Glutamatergic neuron (in vitro differentiated cells): ENCODE measurements around the gene NCAPD3. TPM values are rescaled to one million over a fixed set of nuclear protein-coding genes. Genes with fewer than 3 reads are reported as not detected.

Source experiments
- DNase-seq: peaks from one replicate; pipeline ENCODE4 v3.0.0; 2022
- H3K27ac Mint-ChIP-seq: one replicate; pipeline ENCODE4 v1.8.0; 2020; ENCODE audit warnings: mild to moderate bottlenecking, mixed read lengths, inconsistent platforms; ENCODE audit not compliant: unreplicated experiment
- H3K27me3 Mint-ChIP-seq: one replicate; pipeline ENCODE4 v1.8.0; 2020; ENCODE audit warnings: mild to moderate bottlenecking, moderate library complexity, mixed read lengths, inconsistent platforms; ENCODE audit not compliant: unreplicated experiment
- H3K36me3 Mint-ChIP-seq: one replicate; pipeline ENCODE4 v1.8.0; 2020; ENCODE audit warnings: mild to moderate bottlenecking, mixed read lengths, inconsistent platforms; ENCODE audit not compliant: unreplicated experiment
- H3K4me1 Mint-ChIP-seq: one replicate; pipeline ENCODE4 v1.8.0; 2020; ENCODE audit warnings: mild to moderate bottlenecking, low read depth, mixed read lengths, inconsistent platforms; ENCODE audit not compliant: unreplicated experiment
- H3K4me3 Mint-ChIP-seq: one replicate; pipeline ENCODE4 v1.8.0; 2020; ENCODE audit warnings: mild to moderate bottlenecking, mixed read lengths, inconsistent platforms; ENCODE audit not compliant: unreplicated experiment
- H3K9me3 Mint-ChIP-seq: one replicate; pipeline ENCODE4 v1.8.0; 2020; ENCODE audit warnings: mild to moderate bottlenecking, moderate library complexity, mixed read lengths, inconsistent platforms; ENCODE audit not compliant: unreplicated experiment
- long read RNA-seq: library from polyadenylated mRNA; unstranded; transcript quantifications from one replicate; pipeline ENCODE4 v2.0.0, GENCODE V29; 2020; ENCODE audit not compliant: unreplicated experiment
- total RNA-seq: library from RNA; stranded (reverse); fragmentation: NEBNext Ultra II Directional; extraction: Animal tissue kit (Norgen Biotek cat#: 25700); gene quantifications from one replicate; pipeline ENCODE4 v1.2.1, GENCODE V29; 2021; ENCODE audit not compliant: unreplicated experiment
- TF ChIP-seq, protein P1 (sequence below): fragments of 200-600 bp; sonication (generic); IDR thresholded peaks from one replicate; pipeline ENCODE4 v1.5.0; 2021; ENCODE audit not compliant: partially characterized antibody, unreplicated experiment

Gene NCAPD3
- total RNA-seq = 20.3 TPM
- long read RNA-seq, partial matches to known transcripts = 2 of 4 reads
- long read RNA-seq, other reads (novel, unspliced or antisense) = 2 of 4 reads

DNA sequence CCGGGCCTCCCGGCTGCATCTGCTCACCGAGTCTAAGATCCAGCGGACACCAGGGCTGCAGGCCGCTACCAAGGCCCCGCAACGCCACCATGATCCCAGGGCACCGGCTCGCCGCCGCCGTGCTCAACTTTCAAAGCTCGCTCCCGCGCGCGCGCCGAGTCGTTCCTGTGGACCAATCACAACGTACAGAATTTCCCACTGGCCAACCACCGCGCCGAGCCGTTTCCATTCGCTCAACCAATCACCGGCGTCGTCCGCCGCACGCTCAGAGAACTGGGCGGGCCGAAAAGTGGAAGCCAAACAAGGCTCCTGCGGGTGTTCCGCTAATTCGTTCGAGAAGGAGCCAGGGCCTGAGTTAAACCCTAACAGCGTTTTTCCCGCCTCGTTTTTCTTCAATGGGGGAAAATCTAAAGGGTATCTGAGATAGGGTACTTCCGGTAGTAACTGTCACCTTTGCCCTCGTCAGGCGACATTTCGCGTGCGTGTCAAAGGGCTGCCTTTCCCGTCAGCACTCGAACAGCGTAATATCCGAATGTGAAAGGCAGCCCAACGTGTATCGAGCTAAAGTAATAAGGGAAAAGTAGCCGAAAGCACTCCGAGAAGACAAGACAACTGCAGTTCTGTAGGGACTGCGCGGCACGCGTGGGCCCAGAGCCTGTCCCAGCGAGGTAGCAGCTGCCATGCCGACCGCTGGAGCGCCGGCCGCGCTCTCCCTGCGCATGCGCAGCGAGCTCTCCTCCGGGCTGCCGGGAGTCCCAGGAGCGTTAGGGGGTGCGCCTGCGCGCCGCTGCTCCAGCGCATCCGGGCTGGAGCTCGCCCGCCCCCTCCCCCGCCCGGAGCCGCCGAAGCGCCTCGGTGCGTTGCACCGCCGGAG lies at the start of gene NCAPD3, which contains the start of gene VPS26B:
Gene NCAPD3, minus strand, starts transcription at position 132 of the 874 bp plus-strand sequence. Its CDS starts 41 bp downstream, at position 91.
Gene VPS26B, plus strand, starts transcription at position 836 of the 874 bp plus-strand sequence. CDS start 452 bp downstream, outside the sequence.
- peak; percentile 98 for DNase-seq
- peaks cover 25% of the 10 kb centered on the region for H3K4me1 Mint-ChIP-seq
- H3K27ac Mint-ChIP-seq = peak within 1 kb of the TSS; percentile 89
- peaks cover 13% of the 10 kb centered on the region for H3K27me3 Mint-ChIP-seq
- TF ChIP-seq, protein P1, sequence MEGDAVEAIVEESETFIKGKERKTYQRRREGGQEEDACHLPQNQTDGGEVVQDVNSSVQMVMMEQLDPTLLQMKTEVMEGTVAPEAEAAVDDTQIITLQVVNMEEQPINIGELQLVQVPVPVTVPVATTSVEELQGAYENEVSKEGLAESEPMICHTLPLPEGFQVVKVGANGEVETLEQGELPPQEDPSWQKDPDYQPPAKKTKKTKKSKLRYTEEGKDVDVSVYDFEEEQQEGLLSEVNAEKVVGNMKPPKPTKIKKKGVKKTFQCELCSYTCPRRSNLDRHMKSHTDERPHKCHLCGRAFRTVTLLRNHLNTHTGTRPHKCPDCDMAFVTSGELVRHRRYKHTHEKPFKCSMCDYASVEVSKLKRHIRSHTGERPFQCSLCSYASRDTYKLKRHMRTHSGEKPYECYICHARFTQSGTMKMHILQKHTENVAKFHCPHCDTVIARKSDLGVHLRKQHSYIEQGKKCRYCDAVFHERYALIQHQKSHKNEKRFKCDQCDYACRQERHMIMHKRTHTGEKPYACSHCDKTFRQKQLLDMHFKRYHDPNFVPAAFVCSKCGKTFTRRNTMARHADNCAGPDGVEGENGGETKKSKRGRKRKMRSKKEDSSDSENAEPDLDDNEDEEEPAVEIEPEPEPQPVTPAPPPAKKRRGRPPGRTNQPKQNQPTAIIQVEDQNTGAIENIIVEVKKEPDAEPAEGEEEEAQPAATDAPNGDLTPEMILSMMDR = no peak
- peaks cover 5% of the 10 kb centered on the region for H3K36me3 Mint-ChIP-seq
- peaks cover 14% of the 10 kb centered on the region for H3K9me3 Mint-ChIP-seq
- H3K4me3 Mint-ChIP-seq = peak within 1 kb of the TSS; percentile 97

DNA sequence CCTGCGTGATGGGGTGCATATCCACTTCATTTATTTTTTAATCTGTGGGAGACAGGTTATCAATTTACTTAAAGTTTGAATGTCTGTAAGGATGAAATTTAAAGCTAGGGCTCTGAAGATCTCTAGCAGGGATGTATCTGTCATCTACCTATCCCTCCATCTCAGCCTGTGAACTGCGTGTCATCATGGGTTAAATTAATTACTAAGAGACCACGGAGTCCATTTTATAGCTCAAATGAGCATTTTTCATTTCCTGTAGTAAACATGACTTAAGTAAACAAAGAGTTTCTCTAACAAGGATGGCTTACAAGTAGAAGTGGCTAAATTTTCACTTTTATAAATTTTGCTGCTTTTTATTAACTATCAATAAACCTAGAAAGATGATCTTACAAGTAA lies 49.5 kb upstream of the NCAPD3 start:
- DNase-seq = no peak
- no peaks in the 10 kb centered on the region for H3K36me3 Mint-ChIP-seq
- no peak overlapping the region for H3K27ac Mint-ChIP-seq
- H3K9me3 Mint-ChIP-seq = peaks cover 19% of the 10 kb centered on the region
- H3K4me3 Mint-ChIP-seq = peak overlapping the region; percentile 72
- peaks cover 35% of the 10 kb centered on the region for H3K4me1 Mint-ChIP-seq
- peaks cover 17% of the 10 kb centered on the region for H3K27me3 Mint-ChIP-seq
- TF ChIP-seq, protein P1 = no peak

GRCh38 chr11:134272381-134273316 lies 48.9 kb upstream of the NCAPD3 start:
- Mint-ChIP-seq H3K4me1 (peaks cover 32% of the 10 kb centered on the region), H3K27me3 (peaks cover 16% of the 10 kb centered on the region), H3K27ac (peak overlapping the region; percentile 84), H3K9me3 (peaks cover 19% of the 10 kb centered on the region), H3K36me3 (no peaks in the 10 kb centered on the region), H3K4me3 (peak overlapping the region; percentile 72)
- TF ChIP-seq, protein P1 = no peak
- peak; percentile 60 for DNase-seq

GRCh38 chr11:134271978-134272377 lies 48.2 kb upstream of the NCAPD3 start:
- no peak for DNase-seq
- H3K4me1 Mint-ChIP-seq = peaks cover 27% of the 10 kb centered on the region
- H3K9me3 Mint-ChIP-seq = peaks cover 17% of the 10 kb centered on the region
- no peaks in the 10 kb centered on the region for H3K36me3 Mint-ChIP-seq
- TF ChIP-seq, protein P1 = no peak
- H3K4me3 Mint-ChIP-seq = no peak overlapping the region
- H3K27me3 Mint-ChIP-seq = peaks cover 12% of the 10 kb centered on the region
- H3K27ac Mint-ChIP-seq = peak overlapping the region; percentile 84
